Myocyte (in vitro differentiated cells): ENCODE results near the gene ACAD11. TPM values are rescaled to one million over a fixed set of nuclear protein-coding genes. Genes with fewer than 3 reads are reported as not detected.
A peak's percentile ranks its signal among the peaks of the same experiment; 100 is the strongest.

Source experiments
- DNase-seq: peaks from one replicate; pipeline ENCODE4 v3.0.0-alpha.2; 2012; ENCODE audit warnings: low read depth
- total RNA-seq: library from RNA; depleted of rRNA; stranded (reverse); fragments of >200 nt; gene quantifications from 2 replicates; pipeline ENCODE4 v1.2.3, GENCODE V29; 2014

ACAD11 gene
- total RNA-seq, 1 donor from 2014 or later, result 22.8 TPM

DNA sequence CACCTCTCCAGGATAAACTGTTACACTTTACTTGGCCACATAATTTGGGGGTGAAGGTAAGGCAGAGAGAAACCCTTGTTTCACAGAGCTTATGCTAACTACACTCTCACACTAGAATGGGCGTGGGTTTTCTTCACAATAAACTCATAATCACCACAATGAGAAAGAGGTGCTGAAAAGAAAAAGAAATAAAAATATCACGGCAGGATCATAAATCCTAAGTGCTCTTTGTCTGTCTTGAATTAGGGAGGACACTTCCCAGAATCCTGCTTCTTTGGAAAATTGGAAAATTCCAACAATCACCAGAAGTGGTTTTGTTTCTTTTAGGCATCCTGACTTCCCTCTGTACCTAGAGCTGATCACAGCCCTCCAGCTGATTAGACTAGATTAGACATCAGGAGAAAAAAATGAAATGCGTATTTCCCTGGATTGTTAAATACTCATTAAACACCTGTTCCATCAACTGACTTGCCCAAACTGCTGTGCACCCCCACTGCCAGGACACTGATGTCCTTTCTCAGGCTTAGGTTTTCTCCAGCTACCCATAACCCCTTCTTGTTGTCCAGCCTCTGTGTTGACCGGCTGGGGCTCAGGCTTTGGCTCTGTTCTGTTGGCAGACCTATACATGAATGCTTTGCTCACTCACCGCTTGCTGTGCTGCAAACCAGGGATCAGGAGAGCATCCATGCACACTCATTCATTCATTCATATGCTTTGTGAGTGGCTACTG is 104.1 kb downstream of the ACAD11 start:
- DNase-seq, result no peak

DNA sequence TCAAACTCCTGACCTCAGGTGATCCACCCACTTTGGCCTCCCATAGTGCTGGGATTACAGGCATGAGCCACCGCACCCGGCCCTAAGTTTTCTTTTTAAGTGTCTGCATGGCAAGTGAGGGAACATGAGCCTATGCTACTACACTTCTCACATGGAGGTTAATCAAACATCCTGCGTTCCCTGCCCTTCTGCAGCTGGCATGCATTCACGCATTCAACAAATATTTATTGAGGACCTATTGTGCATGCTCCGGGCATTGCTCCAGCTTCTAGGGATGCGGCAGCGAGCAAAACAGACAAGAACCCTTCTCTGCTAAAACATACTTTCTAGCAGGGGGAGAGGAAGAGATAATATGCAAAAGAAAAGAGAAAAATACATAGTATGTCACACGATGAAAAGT is 105.2 kb downstream of the ACAD11 start:
- no peak for DNase-seq

DNA sequence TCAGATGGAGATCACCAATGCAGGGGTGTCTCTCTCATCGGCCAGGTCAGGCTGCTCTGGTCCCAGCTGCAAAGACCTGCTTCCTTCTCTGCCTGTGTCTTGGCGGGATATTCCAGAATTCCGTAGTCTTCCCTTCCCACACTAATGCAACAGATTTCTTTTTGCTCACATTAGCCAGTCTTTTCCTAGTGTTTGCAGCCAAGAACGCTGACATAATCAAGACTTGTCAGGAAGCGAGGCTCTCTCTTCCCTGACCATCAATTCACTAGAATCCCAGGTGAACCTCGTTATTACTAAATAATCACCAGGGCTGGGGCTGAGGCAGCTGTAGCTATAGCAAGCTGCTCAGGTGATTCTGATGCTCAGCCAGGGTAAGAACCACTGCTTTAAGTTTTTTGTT is 105.8 kb downstream of the ACAD11 start:
- no peak for DNase-seq

DNA sequence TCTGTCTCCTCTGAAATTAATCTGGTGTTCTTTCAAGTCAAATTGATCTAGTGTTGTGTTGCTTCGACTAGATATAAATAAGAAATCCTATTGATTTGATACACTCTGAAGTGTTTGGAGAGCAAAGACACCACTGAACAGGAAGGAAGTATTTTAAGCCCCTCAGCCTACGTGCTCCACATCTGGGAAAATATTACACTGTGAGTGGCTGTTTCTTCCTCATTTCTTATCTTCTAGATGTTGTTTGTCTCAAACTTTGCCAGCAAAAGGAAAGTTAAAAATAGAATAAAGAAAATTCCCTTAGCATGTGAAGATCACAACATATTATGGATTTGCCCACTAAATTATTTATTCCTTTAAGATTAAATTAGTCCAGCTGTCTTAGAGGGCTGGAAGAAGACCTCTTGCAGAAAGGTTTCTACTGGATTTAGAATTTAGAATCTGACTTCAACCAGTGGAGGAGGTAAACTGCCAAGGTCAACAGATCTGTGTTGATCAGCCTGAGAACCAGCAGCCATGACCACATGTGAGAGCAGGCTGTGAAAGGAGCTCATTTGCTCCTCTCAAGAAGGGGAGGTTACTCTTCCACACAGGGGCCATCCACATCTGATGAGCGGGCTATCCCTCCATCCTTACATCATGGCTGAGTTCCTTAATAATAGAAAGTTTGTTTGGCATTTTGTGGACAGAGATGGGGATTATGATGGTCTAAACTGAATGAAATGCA is 108.9 kb downstream of the ACAD11 start:
- DNase-seq, result no peak

DNA sequence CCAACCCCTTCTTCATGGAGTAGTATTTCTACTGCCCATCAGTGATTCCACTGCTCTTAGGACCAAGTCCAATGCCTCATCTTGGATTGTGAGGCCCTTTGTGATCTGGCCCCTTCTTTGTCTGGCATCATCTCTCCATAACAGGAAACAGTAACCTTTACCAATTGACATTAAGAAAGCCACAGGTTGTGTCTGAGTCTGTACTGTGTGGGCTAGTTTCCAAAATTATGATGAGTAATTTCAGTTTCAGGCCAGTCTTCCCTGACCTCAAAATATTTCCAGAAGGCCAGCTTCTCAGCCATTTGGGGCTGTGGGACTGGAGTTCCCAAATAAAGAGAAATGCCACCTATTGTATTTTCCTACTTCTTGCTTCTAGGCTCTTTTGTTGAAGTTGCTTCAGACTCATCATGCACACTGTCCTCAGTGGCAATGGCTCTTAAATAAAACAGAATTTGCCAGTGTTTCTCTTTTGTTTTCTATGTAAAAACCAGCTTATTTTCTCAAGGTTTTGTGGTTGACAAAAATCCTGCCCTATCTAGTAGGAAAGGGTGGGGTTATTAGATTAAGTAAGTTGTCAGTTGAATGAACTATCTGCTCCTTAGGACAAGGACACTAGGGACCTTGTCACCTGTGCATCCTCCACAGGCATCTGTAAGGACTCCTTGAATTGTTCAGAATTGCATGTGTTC is 109.6 kb downstream of the ACAD11 start:
- DNase-seq, result peak; percentile 62

DNA sequence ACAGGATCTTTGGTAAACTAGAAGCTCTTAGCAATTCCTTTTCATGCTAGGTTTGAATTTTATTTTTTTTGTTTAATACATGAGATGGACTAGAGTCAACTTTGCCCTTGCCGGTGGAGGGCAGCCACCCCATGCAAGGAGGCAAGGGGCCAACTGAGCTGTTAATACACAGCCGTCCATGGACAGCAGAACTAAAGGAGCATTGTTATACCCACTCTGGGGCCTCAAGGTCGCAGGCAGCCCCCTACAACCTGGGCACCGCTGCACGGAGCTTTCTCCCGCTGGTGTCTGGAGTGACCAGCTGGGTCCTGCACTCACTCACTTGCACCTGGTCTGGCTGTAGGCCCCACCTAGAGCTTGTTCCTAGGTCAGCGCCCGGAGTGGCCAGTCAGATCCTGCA is 110.4 kb downstream of the ACAD11 start:
- DNase-seq, result no peak

DNA sequence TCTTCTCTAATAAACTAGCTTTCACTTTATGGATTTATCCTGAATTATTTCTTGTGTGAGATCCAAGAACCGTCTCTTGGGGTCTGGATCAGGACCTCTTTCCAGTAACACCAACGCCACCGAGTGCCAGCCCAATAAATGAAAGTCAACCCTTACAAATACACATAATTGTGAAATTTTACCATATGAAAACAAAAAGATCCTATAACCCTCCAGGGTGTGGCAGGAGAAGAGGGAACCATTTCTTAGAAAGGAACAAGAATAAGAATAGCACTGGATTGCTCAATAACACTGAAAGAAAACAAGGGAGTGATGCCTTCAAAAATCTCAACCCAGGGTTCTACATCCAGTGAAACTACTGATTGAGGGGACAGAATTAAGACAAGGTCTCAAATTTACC is 114.1 kb downstream of the ACAD11 start:
- DNase-seq, result no peak

DNA sequence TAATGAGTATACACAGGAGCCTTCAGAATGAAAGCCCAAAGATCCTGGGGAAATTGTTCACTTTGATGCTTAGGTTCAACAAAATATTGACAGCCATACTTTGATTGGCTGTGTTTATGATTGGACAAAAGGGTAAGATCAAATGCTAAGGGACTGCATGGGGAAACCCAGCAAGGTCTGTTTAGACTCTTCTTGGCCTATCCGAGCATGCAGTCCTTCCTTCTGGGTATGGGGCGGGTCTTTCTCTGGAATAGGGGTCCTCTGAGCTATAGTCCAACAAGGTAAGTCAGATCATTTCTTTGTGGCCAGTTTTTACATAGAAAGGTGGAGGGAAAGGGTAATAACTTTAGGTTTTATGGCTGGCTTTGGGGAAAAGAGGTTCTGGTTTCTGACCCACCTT is 115.5 kb downstream of the ACAD11 start:
- DNase-seq, result no peak

DNA sequence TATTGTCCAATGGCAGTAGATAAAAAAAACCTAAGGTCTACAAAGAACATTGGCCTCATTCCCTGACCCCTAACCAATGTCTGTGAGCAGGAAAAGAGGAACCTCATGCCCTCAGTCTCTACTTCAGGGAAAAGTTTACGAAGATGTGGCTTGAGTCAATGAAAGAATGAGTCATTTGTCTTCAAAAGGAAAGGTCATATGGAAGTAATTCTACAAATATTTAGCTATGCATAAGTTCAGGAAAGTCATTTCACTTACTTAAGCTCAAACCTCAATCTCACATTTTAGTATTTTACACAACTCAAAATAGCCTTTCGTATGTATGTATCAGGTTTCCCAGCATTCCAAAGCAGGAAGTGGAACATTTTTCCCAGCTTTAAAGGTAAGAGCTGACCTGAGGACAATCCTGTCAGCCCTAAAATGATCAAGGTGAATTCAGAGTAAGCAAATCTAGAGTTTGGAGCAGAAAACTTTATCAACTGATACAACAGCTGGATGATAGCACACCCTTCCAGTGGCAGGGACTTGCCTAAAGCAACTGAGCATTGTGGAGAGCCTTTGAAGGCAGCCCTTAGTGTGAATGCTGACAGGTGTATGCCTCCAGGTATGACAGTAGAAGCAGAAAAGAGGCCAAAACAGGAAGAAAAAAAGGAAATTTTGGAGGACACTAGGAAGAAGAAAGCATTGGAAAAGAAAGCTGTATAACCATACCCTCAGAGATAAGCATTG is 116.4 kb downstream of the ACAD11 start:
- peak; percentile 27 for DNase-seq

DNA sequence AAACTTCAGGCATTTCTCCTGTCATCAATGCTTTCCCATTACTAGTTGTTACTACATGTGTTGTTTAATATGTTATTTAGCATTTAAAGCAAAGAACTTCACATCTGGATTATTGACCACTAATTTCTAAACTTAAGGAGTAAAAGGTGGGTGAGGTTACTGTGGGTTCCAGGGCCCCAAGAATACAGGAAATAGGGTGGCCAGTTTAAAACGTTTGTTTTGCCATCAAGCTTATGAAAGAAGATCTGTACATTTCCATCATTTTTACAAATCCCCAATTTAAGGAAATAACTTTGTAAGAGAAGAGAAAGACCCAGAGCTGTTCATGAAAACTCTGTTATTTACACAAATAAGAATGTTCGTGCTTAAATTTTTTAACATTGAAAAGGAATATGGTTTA is 117.0 kb downstream of the ACAD11 start:
- no peak for DNase-seq

DNA sequence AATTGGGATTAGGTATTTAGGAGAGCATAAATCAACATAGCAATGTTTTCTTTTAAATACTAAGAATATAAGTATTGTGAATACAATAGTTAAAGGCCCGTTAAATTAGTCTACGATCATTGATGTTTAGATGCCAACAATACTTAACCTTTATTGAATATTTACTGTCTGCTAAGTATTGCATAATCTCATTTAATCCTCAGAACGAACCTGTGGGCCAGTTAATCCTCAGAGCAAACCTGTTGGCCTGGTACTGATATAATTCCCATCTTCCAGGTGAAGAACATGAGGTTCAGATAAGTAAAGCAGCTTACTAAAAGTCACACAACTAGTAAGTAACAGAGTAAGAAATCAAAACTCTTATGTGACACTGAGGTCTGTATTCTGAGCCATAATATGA is 119.9 kb downstream of the ACAD11 start:
- no peak for DNase-seq

DNA sequence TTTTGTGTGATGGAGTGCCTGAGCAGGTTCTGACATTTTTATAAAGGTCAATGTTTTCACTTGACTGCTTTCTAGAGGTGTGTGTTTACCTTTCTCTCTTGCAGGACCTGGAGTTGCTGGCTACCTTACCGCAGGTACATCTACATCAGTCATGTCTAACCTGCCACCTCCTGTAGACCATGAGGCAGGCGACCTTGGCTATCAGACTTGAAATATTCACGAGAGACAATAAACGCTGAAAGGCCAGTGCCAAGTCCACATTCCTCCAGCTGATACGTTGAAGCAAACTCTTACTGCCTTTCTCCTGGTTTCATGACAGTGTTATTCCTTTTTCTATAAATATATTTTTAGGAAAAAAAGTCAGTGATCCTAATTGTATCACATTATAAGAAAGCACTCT is 121.5 kb downstream of the ACAD11 start:
- DNase-seq, result no peak

DNA sequence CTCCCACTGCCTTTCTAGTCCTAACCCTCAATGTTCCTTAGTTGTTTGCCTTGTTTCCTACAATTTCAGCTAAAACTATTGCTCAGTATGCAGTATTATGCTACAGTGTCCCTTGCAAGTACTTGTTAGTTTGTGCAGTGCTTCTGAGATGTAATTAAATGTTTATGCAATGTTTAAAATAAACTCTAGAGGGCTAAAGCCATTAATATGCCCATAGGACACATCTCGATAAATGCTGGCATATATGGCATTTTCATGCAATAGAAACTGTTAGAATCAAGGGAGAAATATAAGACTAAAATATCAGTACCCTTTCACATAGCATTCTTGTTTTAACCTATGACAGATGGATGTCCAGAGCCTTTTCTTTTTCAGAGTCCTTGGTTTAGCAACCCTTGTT is 122.3 kb downstream of the ACAD11 start:
- no peak for DNase-seq

DNA sequence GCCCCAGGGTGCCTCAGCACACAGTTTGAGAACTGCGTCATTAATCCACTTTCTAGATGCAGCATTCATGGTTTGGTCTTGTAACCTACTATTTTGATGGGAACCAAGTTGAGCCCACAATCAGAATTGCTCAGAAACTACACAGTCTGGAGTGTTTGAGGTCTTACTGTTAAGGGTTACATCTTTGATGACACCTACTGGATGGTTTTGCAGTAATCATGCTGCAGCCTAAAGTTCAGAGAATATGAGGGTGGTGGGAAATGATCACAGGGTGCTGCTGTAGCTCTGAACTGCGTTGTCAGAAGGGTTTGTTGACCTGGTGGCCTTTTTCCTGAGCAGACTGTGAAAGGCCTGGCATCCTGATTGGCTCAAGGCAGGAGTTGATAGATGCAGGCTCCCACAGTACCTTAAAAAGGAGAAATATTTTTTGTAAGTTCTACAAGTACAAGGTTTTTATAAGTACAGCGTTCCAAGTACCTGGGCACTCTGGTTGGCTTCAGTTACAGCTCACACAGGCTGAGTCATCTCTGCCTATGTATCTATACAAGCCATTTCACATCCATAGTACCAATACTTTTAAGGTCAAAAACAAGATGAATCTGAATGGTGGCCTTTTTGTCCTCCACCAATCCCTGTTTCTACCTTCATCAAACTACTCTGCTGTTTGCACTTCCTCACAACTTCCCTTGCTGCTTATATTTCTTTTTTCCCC is 123.0 kb downstream of the ACAD11 start:
- no peak for DNase-seq

DNA sequence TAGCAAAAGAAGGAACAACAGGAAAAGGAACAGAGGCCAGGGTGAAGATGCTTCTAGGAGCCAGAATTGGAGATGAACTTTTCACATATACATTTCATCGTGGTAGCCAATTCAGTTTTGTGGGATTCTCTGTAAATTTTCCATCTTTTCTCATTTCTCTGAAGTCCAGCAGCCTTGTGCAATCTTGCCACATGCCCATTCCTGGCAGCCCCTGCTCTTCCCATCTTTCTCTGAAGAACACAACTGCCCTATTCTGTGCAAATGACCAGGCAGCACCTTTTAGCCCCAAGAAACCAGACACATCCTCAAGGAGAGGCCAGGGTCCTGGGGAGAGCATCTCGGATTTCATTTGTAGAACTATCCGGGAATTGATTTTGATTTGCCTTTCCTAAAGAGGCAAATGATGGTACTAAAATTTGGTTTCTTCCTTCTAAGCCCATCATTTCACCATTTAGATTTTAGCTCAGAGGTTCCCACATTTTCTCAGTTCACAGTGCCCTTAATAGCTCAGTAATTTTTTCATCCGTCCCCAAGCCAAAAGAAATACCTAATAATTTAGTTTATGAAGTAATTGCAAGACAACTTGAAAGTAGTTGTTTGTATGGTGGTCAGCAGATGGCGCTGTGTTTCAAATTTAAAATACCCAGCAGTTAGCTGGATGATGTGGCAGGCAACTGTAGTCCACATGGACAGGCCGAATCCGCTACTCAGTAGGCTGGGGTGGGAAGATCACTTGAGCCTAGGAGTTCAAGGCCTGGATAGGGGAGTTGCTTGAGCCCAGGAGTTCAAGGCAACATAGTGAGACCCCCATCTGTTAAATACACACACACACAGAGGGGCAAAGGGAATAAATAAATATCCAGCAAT is 123.8 kb downstream of the ACAD11 start:
- DNase-seq, result peak; percentile 81

DNA sequence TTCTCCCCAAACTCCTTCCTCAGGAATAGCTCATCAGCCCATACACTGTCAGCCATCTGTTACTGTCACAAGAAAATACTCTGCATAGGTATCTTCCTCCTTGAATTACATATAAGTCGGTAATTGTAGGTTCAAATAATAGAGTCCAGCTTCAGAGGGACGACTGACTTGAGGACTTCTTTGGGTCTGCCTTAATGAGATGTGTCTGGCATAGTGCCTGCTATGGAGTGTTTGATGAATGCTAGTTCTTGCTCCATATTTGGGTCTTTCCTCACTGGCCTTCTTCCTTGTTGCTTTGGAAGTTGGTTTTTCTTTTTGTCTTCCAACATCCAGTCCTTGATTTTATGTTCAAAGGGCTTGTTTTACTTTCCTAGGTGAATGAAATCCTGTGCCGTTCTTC is 129.0 kb downstream of the ACAD11 start:
- DNase-seq, result no peak

DNA sequence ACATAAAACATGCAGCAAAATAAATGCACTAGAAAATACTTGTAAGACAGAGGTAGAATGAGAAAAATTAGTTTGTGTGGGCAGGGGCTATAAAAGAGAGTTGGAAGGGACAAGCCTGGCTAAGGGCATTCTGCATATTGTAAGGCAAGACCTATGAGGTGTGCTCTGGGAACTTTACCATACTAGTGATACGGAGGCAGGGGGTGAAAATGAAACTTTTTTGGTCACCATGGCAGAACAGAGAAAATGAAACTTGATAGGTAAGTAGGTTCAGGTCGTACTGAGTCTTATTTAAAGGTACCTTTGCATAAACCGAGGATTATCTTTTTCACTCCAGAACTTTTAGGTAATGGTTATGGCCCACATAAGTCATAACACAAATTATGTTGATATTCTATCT is 137.3 kb downstream of the ACAD11 start:
- no peak for DNase-seq

DNA sequence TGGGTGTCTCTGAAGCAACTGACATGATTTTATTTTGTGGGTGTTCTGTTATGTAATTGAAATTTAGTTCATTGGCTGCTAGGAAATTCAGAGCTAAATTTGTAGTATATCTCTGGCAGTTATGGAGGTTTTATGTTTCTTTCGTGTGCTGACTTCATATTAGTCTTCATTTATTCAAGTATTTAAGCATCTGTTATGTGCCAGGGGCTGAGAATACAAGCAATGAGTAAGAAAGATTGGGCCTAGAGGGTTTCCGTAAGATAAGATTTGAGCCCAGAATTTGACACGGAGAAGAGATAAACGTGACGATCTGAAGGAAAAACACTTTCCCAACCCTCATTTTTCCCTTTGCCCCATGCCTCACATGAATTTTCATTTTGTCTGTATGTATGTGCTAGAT is 137.7 kb downstream of the ACAD11 start:
- DNase-seq, result no peak

DNA sequence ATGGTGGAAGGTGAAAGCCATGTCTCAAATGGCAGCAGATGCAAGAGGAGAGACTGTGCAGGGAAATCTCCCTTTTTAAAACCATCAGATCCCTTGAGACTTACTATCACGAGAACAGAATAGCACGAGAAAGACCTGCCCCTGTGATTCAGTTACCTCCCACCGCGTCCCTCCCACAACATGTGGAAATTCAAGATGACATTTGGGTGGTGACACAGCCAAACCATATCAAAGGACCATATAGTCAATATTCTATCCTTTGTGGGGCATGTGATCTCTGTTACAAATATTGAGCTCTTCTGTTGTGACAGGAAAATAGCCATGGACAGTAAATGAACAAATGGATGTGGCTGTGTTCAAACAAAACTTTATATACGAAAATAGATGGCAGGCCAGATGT is 139.7 kb downstream of the ACAD11 start:
- DNase-seq, result no peak

DNA sequence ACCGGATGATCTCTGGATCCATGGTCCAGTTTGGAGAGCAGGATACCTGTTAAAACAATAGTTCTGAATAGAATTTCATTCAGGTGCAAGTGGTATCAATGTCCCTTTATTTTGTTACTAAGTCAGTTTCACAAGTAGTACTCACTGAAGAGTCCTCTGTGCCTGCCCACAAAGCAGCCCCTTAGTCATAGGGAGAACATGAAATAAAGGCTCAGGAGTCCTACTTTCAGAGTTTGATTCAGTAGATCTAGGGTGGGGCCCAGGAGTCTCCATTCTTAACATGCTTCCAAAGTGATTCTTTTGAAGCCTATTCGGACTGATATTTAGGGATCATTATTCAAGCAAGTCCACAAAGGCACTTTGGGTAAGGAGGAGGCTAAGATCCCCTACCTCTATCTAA is 142.3 kb downstream of the ACAD11 start:
- DNase-seq, result no peak
